H1 (cell line): ENCODE measurements around the gene EPHA4. TPM values are rescaled to one million over a fixed set of nuclear protein-coding genes. Genes with fewer than 3 reads are reported as not detected.

Experiments used
- BCL11A ChIP-seq, 2 experiments: IDR thresholded peaks; one replicate each; pipeline ENCODE4 v1.6.1; 2011; ENCODE audit warnings: low read depth in 2 of 2, low read length in 2 of 2, mild to moderate bottlenecking in 2 of 2
- BRCA1 ChIP-seq: IDR thresholded peaks from 2 replicates; pipeline ENCODE4 v1.6.1; 2012; ENCODE audit warnings: low read depth, low read length, improper control_type of control experiment
- JUN ChIP-seq: IDR thresholded peaks from 2 replicates; pipeline ENCODE4 v1.6.1; 2011; ENCODE audit warnings: low read depth, mild to moderate bottlenecking, improper control_type of control experiment, low read length
- POLR2A ChIP-seq, 2 experiments: IDR thresholded peaks; 1 replicate in 1 of 2; 2 replicates in 1 of 2; pipeline ENCODE4 v1.6.1; 2011; ENCODE audit warnings: low read depth in 2 of 2, low read length in 2 of 2, mild to moderate bottlenecking in 2 of 2; ENCODE audit errors: control extremely low read depth in 1 of 2
- POLR2AphosphoS5 ChIP-seq: IDR thresholded peaks from 2 replicates; pipeline ENCODE4 v1.6.1; 2011; ENCODE audit warnings: low read depth, low read length
- SP2 ChIP-seq: IDR thresholded peaks from 2 replicates; pipeline ENCODE4 v1.6.1; 2012; ENCODE audit warnings: mild to moderate bottlenecking, low read length, inconsistent platforms
- TCF12 ChIP-seq: IDR thresholded peaks from 2 replicates; pipeline ENCODE4 v1.6.1; 2011; ENCODE audit warnings: low read depth, mild to moderate bottlenecking, low read length
- polyA plus RNA-seq, 7 experiments: library from polyadenylated mRNA; depleted of rRNA in 3 of 7; stranded (reverse) in 5 of 7; unstranded in 2 of 7; fragments of >200 nt in 5 of 7; fragments of 200-250 nt in 2 of 7; gene quantifications; 1 replicate in 5 of 7; 2 replicates in 1 of 7; 4 replicates in 1 of 7; pipeline versions ENCODE4 v1.2.1 to v1.2.3, GENCODE V29; 2011 to 2013; ENCODE audit warnings: missing spikeins in 2 of 7, mixed read lengths in 2 of 7
- total RNA-seq: library from RNA; stranded (reverse); fragmentation: NEBNext Ultra II Directional; extraction: Animal tissue kit (Norgen Biotek cat#: 25700); gene quantifications from 2 replicates; pipeline ENCODE4 v1.2.1, GENCODE V29; 2021
- TF ChIP-seq, protein P1 (sequence below): fragments of 300-600 bp; sonication (generic); IDR thresholded peaks from 2 replicates; pipeline ENCODE4 v1.7.1; 2012; ENCODE audit warnings: low read length, moderate library complexity, mild to moderate bottlenecking, inconsistent platforms; ENCODE audit not compliant: insufficient replicate concordance

The EPHA4 gene
- total and polyA plus RNA-seq, 2 of the 8 experiments (the other 6 are each of a cell fraction or from before 2014, with no cell fraction given), result 4.3 to 5.7 TPM

DNA sequence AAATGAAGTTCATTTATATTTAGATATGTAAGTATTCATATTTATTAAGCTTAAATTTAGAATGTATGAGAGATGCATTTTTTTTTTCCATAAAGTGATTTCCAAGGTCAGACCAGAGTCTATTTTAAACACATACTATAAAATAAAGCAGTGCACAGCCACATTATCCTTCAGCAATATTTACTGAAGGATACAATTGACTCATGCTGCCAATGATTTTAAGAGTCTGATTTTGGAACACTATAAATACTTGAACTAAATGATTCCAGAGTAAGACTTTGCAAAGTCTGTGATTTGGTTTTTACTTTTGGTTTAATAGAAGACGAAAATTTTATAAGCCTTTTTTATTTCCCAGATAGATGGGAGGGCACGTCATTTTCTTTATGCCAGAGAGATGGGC, 107.1 kb downstream of the EPHA4 start (continued):
- TF ChIP-seq, protein P1, sequence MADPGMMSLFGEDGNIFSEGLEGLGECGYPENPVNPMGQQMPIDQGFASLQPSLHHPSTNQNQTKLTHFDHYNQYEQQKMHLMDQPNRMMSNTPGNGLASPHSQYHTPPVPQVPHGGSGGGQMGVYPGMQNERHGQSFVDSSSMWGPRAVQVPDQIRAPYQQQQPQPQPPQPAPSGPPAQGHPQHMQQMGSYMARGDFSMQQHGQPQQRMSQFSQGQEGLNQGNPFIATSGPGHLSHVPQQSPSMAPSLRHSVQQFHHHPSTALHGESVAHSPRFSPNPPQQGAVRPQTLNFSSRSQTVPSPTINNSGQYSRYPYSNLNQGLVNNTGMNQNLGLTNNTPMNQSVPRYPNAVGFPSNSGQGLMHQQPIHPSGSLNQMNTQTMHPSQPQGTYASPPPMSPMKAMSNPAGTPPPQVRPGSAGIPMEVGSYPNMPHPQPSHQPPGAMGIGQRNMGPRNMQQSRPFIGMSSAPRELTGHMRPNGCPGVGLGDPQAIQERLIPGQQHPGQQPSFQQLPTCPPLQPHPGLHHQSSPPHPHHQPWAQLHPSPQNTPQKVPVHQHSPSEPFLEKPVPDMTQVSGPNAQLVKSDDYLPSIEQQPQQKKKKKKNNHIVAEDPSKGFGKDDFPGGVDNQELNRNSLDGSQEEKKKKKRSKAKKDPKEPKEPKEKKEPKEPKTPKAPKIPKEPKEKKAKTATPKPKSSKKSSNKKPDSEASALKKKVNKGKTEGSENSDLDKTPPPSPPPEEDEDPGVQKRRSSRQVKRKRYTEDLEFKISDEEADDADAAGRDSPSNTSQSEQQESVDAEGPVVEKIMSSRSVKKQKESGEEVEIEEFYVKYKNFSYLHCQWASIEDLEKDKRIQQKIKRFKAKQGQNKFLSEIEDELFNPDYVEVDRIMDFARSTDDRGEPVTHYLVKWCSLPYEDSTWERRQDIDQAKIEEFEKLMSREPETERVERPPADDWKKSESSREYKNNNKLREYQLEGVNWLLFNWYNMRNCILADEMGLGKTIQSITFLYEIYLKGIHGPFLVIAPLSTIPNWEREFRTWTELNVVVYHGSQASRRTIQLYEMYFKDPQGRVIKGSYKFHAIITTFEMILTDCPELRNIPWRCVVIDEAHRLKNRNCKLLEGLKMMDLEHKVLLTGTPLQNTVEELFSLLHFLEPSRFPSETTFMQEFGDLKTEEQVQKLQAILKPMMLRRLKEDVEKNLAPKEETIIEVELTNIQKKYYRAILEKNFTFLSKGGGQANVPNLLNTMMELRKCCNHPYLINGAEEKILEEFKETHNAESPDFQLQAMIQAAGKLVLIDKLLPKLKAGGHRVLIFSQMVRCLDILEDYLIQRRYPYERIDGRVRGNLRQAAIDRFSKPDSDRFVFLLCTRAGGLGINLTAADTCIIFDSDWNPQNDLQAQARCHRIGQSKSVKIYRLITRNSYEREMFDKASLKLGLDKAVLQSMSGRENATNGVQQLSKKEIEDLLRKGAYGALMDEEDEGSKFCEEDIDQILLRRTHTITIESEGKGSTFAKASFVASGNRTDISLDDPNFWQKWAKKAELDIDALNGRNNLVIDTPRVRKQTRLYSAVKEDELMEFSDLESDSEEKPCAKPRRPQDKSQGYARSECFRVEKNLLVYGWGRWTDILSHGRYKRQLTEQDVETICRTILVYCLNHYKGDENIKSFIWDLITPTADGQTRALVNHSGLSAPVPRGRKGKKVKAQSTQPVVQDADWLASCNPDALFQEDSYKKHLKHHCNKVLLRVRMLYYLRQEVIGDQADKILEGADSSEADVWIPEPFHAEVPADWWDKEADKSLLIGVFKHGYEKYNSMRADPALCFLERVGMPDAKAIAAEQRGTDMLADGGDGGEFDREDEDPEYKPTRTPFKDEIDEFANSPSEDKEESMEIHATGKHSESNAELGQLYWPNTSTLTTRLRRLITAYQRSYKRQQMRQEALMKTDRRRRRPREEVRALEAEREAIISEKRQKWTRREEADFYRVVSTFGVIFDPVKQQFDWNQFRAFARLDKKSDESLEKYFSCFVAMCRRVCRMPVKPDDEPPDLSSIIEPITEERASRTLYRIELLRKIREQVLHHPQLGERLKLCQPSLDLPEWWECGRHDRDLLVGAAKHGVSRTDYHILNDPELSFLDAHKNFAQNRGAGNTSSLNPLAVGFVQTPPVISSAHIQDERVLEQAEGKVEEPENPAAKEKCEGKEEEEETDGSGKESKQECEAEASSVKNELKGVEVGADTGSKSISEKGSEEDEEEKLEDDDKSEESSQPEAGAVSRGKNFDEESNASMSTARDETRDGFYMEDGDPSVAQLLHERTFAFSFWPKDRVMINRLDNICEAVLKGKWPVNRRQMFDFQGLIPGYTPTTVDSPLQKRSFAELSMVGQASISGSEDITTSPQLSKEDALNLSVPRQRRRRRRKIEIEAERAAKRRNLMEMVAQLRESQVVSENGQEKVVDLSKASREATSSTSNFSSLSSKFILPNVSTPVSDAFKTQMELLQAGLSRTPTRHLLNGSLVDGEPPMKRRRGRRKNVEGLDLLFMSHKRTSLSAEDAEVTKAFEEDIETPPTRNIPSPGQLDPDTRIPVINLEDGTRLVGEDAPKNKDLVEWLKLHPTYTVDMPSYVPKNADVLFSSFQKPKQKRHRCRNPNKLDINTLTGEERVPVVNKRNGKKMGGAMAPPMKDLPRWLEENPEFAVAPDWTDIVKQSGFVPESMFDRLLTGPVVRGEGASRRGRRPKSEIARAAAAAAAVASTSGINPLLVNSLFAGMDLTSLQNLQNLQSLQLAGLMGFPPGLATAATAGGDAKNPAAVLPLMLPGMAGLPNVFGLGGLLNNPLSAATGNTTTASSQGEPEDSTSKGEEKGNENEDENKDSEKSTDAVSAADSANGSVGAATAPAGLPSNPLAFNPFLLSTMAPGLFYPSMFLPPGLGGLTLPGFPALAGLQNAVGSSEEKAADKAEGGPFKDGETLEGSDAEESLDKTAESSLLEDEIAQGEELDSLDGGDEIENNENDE, result no peak
- TF ChIP-seq POLR2AphosphoS5, result no peak
- TF ChIP-seq BCL11A (IDR thresholded peaks at IDR 0.05; ENCODE audit: low read depth in 2 of 2, low read length in 2 of 2), result no peak
- TF ChIP-seq BRCA1, result no peak
- TF ChIP-seq POLR2A (IDR thresholded peaks at IDR 0.05; ENCODE audit: control extremely low read depth in 1 of 2, low read depth in 2 of 2, low read length in 2 of 2), result no peak
- no peak for TF ChIP-seq TCF12
- no peak for TF ChIP-seq JUN
- no peak for TF ChIP-seq SP2
